NK-92 (cell line): Measurements from ENCODE around the gene TAC3.
"Not testable (repeated sequence)": the region's sequence is repeated elsewhere in the genome, so short reads cannot be mapped to it uniquely, and the experiment has no call there.

Experiments used
- DNase-seq: peaks from one replicate; lab custom pipeline; 2025; ENCODE audit not compliant: unreplicated experiment; lab: John Stamatoyannopoulos, UW

The TAC3 gene

GRCh38 chr12:57037264-57037663, 20.9 kb upstream of the TAC3 start:
- DNase-seq, result no peak

GRCh38 chr12:57033431-57033830, 17.1 kb upstream of the TAC3 start:
- no peak for DNase-seq

GRCh38 chr12:57031789-57032188, 15.5 kb upstream of the TAC3 start:
- no peak for DNase-seq

- DNase-seq, result no peak
Measured at GRCh38 chr12:57031138-57031725, 14.9 kb upstream of the TAC3 start.

- DNase-seq, result no peak
Measured at GRCh38 chr12:57029457-57029856, 13.1 kb upstream of the TAC3 start.

- no peak for DNase-seq
Measured at GRCh38 chr12:57027805-57028153, 11.4 kb upstream of the TAC3 start.

- no peak for DNase-seq
Measured at GRCh38 chr12:57027011-57027804, 10.9 kb upstream of the TAC3 start.

GRCh38 chr12:57025196-57025595, 8.9 kb upstream of the TAC3 start:
- no peak for DNase-seq

- DNase-seq, result not testable (repeated sequence)
Measured at GRCh38 chr12:57022324-57022723, 6.0 kb upstream of the TAC3 start.

- DNase-seq, result no peak
Measured at GRCh38 chr12:57019983-57020719, 3.8 kb upstream of the TAC3 start.

- DNase-seq, result no peak
Measured at GRCh38 chr12:57018906-57019305, 2.6 kb upstream of the TAC3 start.

- not testable (repeated sequence) for DNase-seq
Measured at GRCh38 chr12:57018353-57018752, 2.0 kb upstream of the TAC3 start.

GRCh38 chr12:57012600-57013465, 3.5 kb downstream of the TAC3 start:
- DNase-seq, result no peak

- no peak for DNase-seq
Measured at GRCh38 chr12:57011438-57012424, 4.6 kb downstream of the TAC3 start.

- DNase-seq, result no peak
Measured at GRCh38 chr12:57010627-57011247, 5.6 kb downstream of the TAC3 start.

GRCh38 chr12:57009949-57010626, 6.2 kb downstream of the TAC3 start:
- no peak for DNase-seq

GRCh38 chr12:57008178-57008577, 8.2 kb downstream of the TAC3 start:
- no peak for DNase-seq

GRCh38 chr12:57006809-57007475, 9.4 kb downstream of the TAC3 start:
- no peak for DNase-seq
